GM21528 (cell line): ENCODE data around the gene ADAMTS2.

Experiments
- ATAC-seq: cut with Tn5 transposase; IDR thresholded peaks from one replicate; pipeline ENCODE4 v1.9.1; 2021; ENCODE audit warnings: mild to moderate bottlenecking, moderate library complexity; ENCODE audit not compliant: unreplicated experiment, low FRiP score

ADAMTS2 gene

GRCh38 chr5:179270581-179271427 is 74.5 kb downstream of the ADAMTS2 start:
- ATAC-seq: no peak

- no peak for ATAC-seq
Observed at GRCh38 chr5:179269781-179270543, 75.3 kb downstream of the ADAMTS2 start.

GRCh38 chr5:179268966-179269693 is 76.1 kb downstream of the ADAMTS2 start:
- no peak for ATAC-seq

- no peak for ATAC-seq
Observed at GRCh38 chr5:179268399-179268952, 76.8 kb downstream of the ADAMTS2 start.

- no peak for ATAC-seq
Observed at GRCh38 chr5:179267671-179268083, 77.6 kb downstream of the ADAMTS2 start.

GRCh38 chr5:179267071-179267670 is 78.1 kb downstream of the ADAMTS2 start:
- no peak for ATAC-seq

GRCh38 chr5:179266291-179267070 is 78.8 kb downstream of the ADAMTS2 start:
- ATAC-seq: no peak

- ATAC-seq: no peak
Observed at GRCh38 chr5:179265514-179266290, 79.6 kb downstream of the ADAMTS2 start.

GRCh38 chr5:179264783-179265513 is 80.3 kb downstream of the ADAMTS2 start:
- no peak for ATAC-seq

GRCh38 chr5:179264053-179264782 is 81.0 kb downstream of the ADAMTS2 start:
- ATAC-seq: no peak

GRCh38 chr5:179263391-179264052 is 81.7 kb downstream of the ADAMTS2 start:
- no peak for ATAC-seq

- no peak for ATAC-seq
Observed at GRCh38 chr5:179262126-179262920, 82.9 kb downstream of the ADAMTS2 start.

GRCh38 chr5:179261301-179262125 is 83.7 kb downstream of the ADAMTS2 start:
- no peak for ATAC-seq

GRCh38 chr5:179260324-179261070 is 84.8 kb downstream of the ADAMTS2 start:
- no peak for ATAC-seq
